Activated CD8-positive, alpha-beta memory T cell treated with anti-CD3 and anti-CD28 coated beads for 24 hours (primary cell): ENCODE measurements around the gene PCGF1.

Source experiments
- DNase-seq: peaks from one replicate; pipeline ENCODE4 v3.0.0-alpha.2; 2020

Gene PCGF1

GRCh38 chr2:74507145-74507925, at the start of gene PCGF1:
Gene PCGF1, minus strand, starts transcription at chr2:74507695. Its CDS starts 27 bp downstream, at chr2:74507668.
- peak; percentile 100 for DNase-seq

GRCh38 chr2:74556831-74557370, 49.4 kb upstream of the PCGF1 start:
- DNase-seq, result no peak

GRCh38 chr2:74556159-74556558, 48.7 kb upstream of the PCGF1 start:
- DNase-seq, result no peak

- no peak for DNase-seq
These were observed 48.2 kb upstream of the PCGF1 start for GRCh38 chr2:74555610-74556103.

- no peak for DNase-seq
These were observed 47.5 kb upstream of the PCGF1 start for GRCh38 chr2:74554820-74555531.

- DNase-seq, result peak; percentile 95
These were observed 46.7 kb upstream of the PCGF1 start, which contains the start of the genes DOK1 and LOXL3 for GRCh38 chr2:74553892-74554819. Gene DOK1, plus strand, starts transcription at chr2:74554720. Its CDS starts 35 bp downstream, at chr2:74554755. Gene LOXL3, minus strand, starts transcription at chr2:74553942. Its CDS starts 1,308 bp downstream, at chr2:74552634.

- DNase-seq, result no peak
These were observed 45.7 kb upstream of the PCGF1 start for GRCh38 chr2:74552914-74553811.

- no peak for DNase-seq
These were observed 44.7 kb upstream of the PCGF1 start for GRCh38 chr2:74551942-74552913.

- no peak for DNase-seq
These were observed 44.0 kb upstream of the PCGF1 start for GRCh38 chr2:74551530-74551929.

- no peak for DNase-seq
These were observed 42.7 kb upstream of the PCGF1 start for GRCh38 chr2:74550231-74550630.

- DNase-seq, result no peak
These were observed 41.7 kb upstream of the PCGF1 start for GRCh38 chr2:74548900-74549826.

- DNase-seq, result no peak
These were observed 40.9 kb upstream of the PCGF1 start for GRCh38 chr2:74548285-74548899.

- no peak for DNase-seq
These were observed 38.5 kb upstream of the PCGF1 start for GRCh38 chr2:74546004-74546403.

GRCh38 chr2:74544634-74545033, 37.1 kb upstream of the PCGF1 start:
- no peak for DNase-seq

- no peak for DNase-seq
These were observed 35.5 kb upstream of the PCGF1 start for GRCh38 chr2:74542978-74543377.

GRCh38 chr2:74540291-74540690, 32.8 kb upstream of the PCGF1 start:
- no peak for DNase-seq

- DNase-seq, result no peak
These were observed 31.4 kb upstream of the PCGF1 start for GRCh38 chr2:74538881-74539339.

- no peak for DNase-seq
These were observed 29.6 kb upstream of the PCGF1 start for GRCh38 chr2:74537140-74537539.
